HUES48 (cell line): ENCODE results near the gene OPCML.

Source experiments
- H3K27ac ChIP-seq: one replicate; pipeline ENCODE4 v1.7.0; 2013; ENCODE audit warnings: low read depth, low read length, inconsistent platforms
- H3K27me3 ChIP-seq: 2 replicates; pipeline ENCODE4 v1.6.1; 2013; ENCODE audit warnings: mild to moderate bottlenecking, low read length; ENCODE audit not compliant: control insufficient read depth, insufficient read depth
- H3K36me3 ChIP-seq: 2 replicates; pipeline ENCODE4 v1.6.1; 2013; ENCODE audit warnings: low read length; ENCODE audit not compliant: control insufficient read depth, insufficient read depth
- H3K4me1 ChIP-seq: 2 replicates; pipeline ENCODE4 v1.6.1; 2013; ENCODE audit warnings: mild to moderate bottlenecking, low read length; ENCODE audit not compliant: control insufficient read depth, insufficient read depth
- H3K4me3 ChIP-seq: 2 replicates; pipeline ENCODE4 v1.5.1; 2013; ENCODE audit warnings: mild to moderate bottlenecking, low read depth, low read length
- H3K9ac ChIP-seq: 2 replicates; pipeline ENCODE4 v1.6.1; 2013; ENCODE audit warnings: mild to moderate bottlenecking, low read depth, low read length, moderate library complexity
- H3K9me3 ChIP-seq: 2 replicates; pipeline ENCODE4 v1.6.1; 2013; ENCODE audit warnings: low read length; ENCODE audit not compliant: control insufficient read depth, insufficient read depth

Gene OPCML

GRCh38 chr11:132644520-132645239 is 887.6 kb downstream of the OPCML start:
- Histone ChIP-seq H3K27ac (no peak overlapping the region), H3K9ac (no peak overlapping the region), H3K4me1 (peaks cover 25% of the 10 kb centered on the region), H3K4me3 (no peak overlapping the region), H3K27me3 (no peaks in the 10 kb centered on the region), H3K9me3 (no peaks in the 10 kb centered on the region), H3K36me3 (no peaks in the 10 kb centered on the region)

DNA sequence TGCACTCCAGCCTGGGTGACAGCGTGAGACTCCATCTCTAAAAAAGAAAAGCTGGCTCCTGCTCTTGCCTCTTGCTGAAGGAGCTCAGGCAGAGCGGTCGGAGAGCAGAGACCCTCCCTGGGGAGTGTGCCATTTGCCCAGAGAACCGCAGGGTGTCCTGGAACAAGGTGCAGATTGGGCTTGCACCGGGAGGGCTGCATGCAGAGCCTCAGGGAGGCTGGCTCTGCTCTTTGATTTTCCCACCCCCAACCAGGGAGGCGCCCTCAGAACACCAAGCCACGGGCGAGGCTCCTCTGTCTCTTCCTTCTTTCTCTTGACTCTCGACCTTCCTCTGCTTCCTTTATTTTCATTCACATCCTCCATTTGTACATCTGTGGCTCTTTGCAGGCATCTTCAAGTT is 889.1 kb downstream of the OPCML start:
- H3K9ac ChIP-seq, result no peak overlapping the region
- no peaks in the 10 kb centered on the region for H3K27me3 ChIP-seq
- no peaks in the 10 kb centered on the region for H3K36me3 ChIP-seq
- H3K9me3 ChIP-seq, result no peaks in the 10 kb centered on the region
- H3K27ac ChIP-seq, result no peak overlapping the region
- H3K4me3 ChIP-seq, result no peak overlapping the region
- peaks cover 34% of the 10 kb centered on the region for H3K4me1 ChIP-seq

DNA sequence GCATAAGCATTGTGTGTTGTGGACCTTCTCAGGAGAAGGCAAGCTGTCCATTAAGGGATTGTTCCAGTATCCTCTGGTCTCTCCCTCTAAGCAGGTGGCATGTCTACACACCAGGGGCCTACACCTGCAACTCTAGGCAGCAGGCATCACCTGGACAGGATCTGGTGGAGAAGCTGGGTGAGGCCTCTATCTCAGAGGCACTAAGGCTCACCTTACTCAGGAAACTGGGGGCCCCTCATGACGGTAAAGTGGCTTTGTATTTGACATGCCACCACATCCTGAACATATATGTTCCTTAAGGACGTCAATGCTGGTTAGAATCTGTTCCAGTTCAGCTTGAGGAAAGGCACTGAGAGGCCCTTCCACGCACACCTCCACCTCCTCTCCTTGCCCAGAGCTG is 891.3 kb downstream of the OPCML start:
- Histone ChIP-seq H3K36me3 (no peaks in the 10 kb centered on the region), H3K9me3 (no peaks in the 10 kb centered on the region), H3K27ac (no peak overlapping the region), H3K4me3 (no peak overlapping the region), H3K27me3 (no peaks in the 10 kb centered on the region), H3K4me1 (peaks cover 24% of the 10 kb centered on the region), H3K9ac (no peak overlapping the region)

DNA sequence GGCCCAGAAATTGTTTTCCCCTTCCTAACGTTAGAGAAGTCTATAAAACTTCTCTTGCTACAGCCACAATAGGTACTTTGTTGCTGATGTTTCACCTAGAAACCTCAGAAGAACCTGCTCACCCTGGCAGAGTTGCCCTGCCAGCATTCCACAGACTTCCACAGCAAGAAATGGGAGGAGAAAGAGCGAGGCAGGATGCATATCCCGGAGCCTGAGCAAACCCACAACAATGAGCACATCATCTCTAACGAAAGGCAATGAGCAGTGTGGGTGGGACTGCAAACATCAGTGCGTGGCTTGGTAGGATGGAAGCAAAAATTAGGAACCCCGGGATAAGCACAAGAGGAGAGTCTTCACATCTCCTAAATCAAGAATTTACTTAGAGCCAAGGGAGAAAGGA is 892.3 kb downstream of the OPCML start:
- Histone ChIP-seq H3K9ac (no peak overlapping the region), H3K4me1 (peaks cover 24% of the 10 kb centered on the region), H3K27ac (no peak overlapping the region), H3K9me3 (no peaks in the 10 kb centered on the region), H3K36me3 (no peaks in the 10 kb centered on the region), H3K27me3 (no peaks in the 10 kb centered on the region), H3K4me3 (no peak overlapping the region)

DNA sequence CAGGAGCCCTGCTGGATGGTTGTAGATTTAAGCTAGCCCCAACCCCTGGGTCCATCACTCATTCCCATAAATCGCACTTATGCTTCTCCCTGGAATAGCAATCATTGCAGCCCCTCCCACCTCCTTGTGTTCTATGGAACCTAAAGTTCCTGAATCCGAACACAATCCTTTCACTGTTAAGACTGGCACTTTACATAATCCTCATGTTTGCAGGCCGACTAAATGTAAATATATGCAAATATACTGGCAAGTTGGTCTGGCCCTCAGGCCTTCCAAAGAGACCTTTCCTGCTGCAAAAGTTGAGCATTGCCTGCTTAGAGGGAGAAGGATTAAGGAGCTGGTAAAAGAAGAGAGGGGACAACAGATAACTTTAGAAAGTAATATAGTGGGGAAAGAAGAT is 892.9 kb downstream of the OPCML start:
- Histone ChIP-seq H3K9ac (no peak overlapping the region), H3K36me3 (no peaks in the 10 kb centered on the region), H3K4me3 (no peak overlapping the region), H3K27me3 (no peaks in the 10 kb centered on the region), H3K27ac (no peak overlapping the region), H3K4me1 (peaks cover 24% of the 10 kb centered on the region), H3K9me3 (no peaks in the 10 kb centered on the region)

DNA sequence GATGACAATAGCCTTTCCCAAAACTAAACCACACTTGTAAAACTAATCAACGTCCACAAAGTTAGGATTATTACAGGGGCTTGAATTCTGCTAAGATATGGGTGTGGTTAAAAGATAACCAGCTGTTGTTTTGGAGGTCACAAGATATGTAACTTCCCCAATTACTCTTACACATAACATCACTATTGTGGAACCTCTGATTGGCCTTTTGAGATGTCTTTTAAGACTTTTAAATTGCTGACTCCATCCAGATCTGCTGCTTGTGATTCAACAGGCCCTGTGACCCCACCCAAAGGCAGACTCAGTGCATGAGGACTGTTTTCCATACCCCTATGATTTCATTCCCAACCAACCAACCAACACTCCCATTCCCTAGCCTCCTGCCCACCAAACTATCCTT is 893.9 kb downstream of the OPCML start:
- Histone ChIP-seq H3K36me3 (no peaks in the 10 kb centered on the region), H3K4me1 (peaks cover 20% of the 10 kb centered on the region), H3K27ac (no peak overlapping the region), H3K9ac (no peak overlapping the region), H3K27me3 (no peaks in the 10 kb centered on the region), H3K4me3 (no peak overlapping the region), H3K9me3 (no peaks in the 10 kb centered on the region)

DNA sequence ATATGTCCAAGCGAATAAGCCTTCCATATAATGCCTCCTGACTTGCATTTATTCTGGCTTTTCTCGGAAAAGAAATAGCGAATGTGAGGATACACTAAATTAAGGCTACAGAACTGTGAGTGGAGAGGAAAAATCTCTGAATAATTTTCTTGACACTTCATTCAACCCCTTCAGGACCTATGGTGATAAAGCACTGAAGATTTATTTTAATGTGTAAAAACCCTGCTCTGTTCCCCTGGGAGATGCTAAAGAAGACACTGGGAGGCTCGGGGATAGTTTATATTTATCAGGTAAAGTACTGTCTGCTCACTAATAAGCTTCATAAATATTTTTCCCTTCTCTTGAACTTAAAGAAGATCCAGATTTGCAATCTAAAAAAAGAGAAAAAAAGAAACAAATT is 895.8 kb downstream of the OPCML start:
- H3K4me1 ChIP-seq, result peaks cover 16% of the 10 kb centered on the region

DNA sequence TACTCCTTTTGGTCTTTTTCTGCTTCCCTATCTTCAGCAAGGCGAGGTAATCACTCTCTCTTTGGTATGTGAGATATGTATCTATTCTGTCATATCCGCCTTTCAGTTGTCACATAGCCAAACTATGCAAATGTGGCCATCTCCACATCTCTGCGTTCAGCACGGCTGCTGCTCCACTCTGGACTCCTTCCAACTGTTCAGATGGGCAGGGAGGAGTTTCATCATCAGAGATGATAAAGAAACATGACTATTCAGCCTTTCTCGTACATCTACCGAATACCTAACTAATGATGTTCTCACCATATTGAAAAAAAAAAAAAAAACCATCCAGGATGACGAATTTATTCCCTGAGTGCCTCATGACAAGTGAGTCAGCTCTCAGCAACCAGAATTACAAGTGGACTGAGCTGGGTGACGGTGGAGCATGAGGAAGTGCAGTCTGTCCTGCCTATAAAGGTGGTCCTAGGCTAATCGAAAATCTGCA is 899.6 kb downstream of the OPCML start:
- H3K9ac ChIP-seq, result no peak overlapping the region
- H3K27ac ChIP-seq, result no peak overlapping the region
- H3K4me3 ChIP-seq, result no peak overlapping the region
- no peaks in the 10 kb centered on the region for H3K9me3 ChIP-seq
- H3K36me3 ChIP-seq, result no peaks in the 10 kb centered on the region
- H3K27me3 ChIP-seq, result no peaks in the 10 kb centered on the region
- H3K4me1 ChIP-seq, result no peaks in the 10 kb centered on the region

More for the DNA sequence above, 895.8 kb downstream of the OPCML start:
- Histone ChIP-seq H3K4me3 (no peak overlapping the region), H3K27ac (no peak overlapping the region), H3K9me3 (no peaks in the 10 kb centered on the region), H3K9ac (no peak overlapping the region), H3K36me3 (no peaks in the 10 kb centered on the region), H3K27me3 (no peaks in the 10 kb centered on the region)

- no peaks in the 10 kb centered on the region for H3K9me3 ChIP-seq
- H3K4me3 ChIP-seq, result no peak overlapping the region
- H3K27me3 ChIP-seq, result no peaks in the 10 kb centered on the region
- H3K36me3 ChIP-seq, result no peaks in the 10 kb centered on the region
- no peaks in the 10 kb centered on the region for H3K4me1 ChIP-seq
- H3K27ac ChIP-seq, result no peak overlapping the region
- H3K9ac ChIP-seq, result no peak overlapping the region
These were observed 900.3 kb downstream of the OPCML start for GRCh38 chr11:132631989-132632388.

GRCh38 chr11:132627981-132628380 is 904.3 kb downstream of the OPCML start:
- Histone ChIP-seq H3K9me3 (no peaks in the 10 kb centered on the region), H3K36me3 (no peaks in the 10 kb centered on the region), H3K9ac (no peak overlapping the region), H3K27ac (no peak overlapping the region), H3K4me1 (no peaks in the 10 kb centered on the region), H3K4me3 (no peak overlapping the region), H3K27me3 (no peaks in the 10 kb centered on the region)

- Histone ChIP-seq H3K27ac (no peak overlapping the region), H3K27me3 (no peaks in the 10 kb centered on the region), H3K4me3 (no peak overlapping the region), H3K9ac (no peak overlapping the region), H3K9me3 (no peaks in the 10 kb centered on the region), H3K36me3 (no peaks in the 10 kb centered on the region), H3K4me1 (no peaks in the 10 kb centered on the region)
These were observed 905.9 kb downstream of the OPCML start for GRCh38 chr11:132626446-132626845.
